Astrocyte of the spinal cord (primary cell): ENCODE measurements around the gene ADAMTS12.

ENCODE experiments used
- DNase-seq: peaks from one replicate; pipeline ENCODE4 v3.0.0; 2011; ENCODE audit warnings: low read depth, low spot score
- H3K4me3 ChIP-seq: 2 replicates; pipeline ENCODE4 v1.5.1; 2011; ENCODE audit warnings: low read depth, mild to moderate bottlenecking, low read length, moderate library complexity
- CTCF ChIP-seq: IDR thresholded peaks from 2 replicates; pipeline ENCODE4 v1.5.1; 2012; ENCODE audit warnings: low read depth, mild to moderate bottlenecking, low read length, inconsistent platforms
- in situ Hi-C: cut with HindIII; loops from 2 replicates; pipeline ENCODE4 v1.10.0; 2017; ENCODE audit warnings: low sequenced_read_pairs

Gene ADAMTS12

GRCh38 chr5:33725806-33726205 is 166.0 kb downstream of the ADAMTS12 start:
- peak; percentile 68 for DNase-seq
- in situ Hi-C loops, result no loop called here
- no peak for TF ChIP-seq CTCF
- no peak overlapping the region for H3K4me3 ChIP-seq

- in situ Hi-C loops, result no loop called here
- TF ChIP-seq CTCF, result no peak
- no peak overlapping the region for H3K4me3 ChIP-seq
- DNase-seq, result peak; percentile 77
These were observed 170.1 kb downstream of the ADAMTS12 start for GRCh38 chr5:33721491-33722200.

- no peak for DNase-seq
- in situ Hi-C loops, result no loop called here
- no peak for TF ChIP-seq CTCF
- H3K4me3 ChIP-seq, result no peak overlapping the region
These were observed 171.6 kb downstream of the ADAMTS12 start for GRCh38 chr5:33720176-33720575.

DNA sequence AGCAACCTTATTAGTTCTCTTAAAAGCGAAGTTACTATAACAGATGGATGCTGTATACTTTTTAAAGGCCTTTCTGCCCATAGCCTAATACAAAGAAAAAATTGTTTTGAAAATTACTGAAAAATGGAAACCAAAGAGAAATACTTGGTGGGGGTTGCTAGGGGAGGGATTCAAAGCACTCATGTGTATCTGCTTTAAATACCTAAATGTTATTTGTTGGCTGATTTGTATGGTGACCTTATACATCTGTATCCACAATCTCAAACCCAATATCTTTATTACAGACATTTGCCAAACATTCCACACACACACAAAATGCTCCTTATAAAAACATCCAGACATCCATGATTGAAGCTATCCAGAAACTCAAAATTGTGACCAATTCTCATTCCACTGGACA is 172.0 kb downstream of the ADAMTS12 start:
- in situ Hi-C loops, result no loop called here
- TF ChIP-seq CTCF, result no peak
- H3K4me3 ChIP-seq, result no peak overlapping the region
- no peak for DNase-seq

DNA sequence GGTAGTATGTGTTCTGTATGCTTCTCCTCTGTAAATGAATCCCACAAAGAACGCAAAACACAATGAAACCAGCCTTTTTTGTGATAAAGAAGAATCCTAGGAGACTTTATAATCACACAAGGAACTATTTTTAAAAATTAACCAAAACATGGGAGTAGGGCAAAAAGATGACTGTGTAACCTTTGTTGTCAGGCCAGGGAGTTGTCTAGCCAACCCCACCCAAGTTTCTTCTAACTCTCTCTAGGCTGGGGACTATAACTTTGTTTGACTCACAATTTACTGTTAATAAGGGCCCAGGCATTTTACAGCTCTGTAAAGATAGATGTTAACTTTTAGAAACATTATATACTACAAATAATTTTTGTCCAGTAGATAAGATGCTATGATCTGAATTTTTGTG is 176.1 kb downstream of the ADAMTS12 start:
- in situ Hi-C loops, result no loop called here
- no peak for TF ChIP-seq CTCF
- H3K4me3 ChIP-seq, result no peak overlapping the region
- no peak for DNase-seq

- no peak for DNase-seq
- no peak for TF ChIP-seq CTCF
- no peak overlapping the region for H3K4me3 ChIP-seq
- in situ Hi-C loops, result no loop called here
These were observed 178.5 kb downstream of the ADAMTS12 start for GRCh38 chr5:33713136-33713765.
